GM23338 (cell line): Measurements from ENCODE around the gene FGD3. TPM values are rescaled to one million over a fixed set of nuclear protein-coding genes. Genes with fewer than 3 reads are reported as not detected.

Source experiments
- ATAC-seq: fragments of 200-7000 bp; cut with Tn5 transposase; 3 replicates; pipeline ENCODE4 v1.9.1; 2020
- DNase-seq: peaks from one replicate; pipeline ENCODE4 v3.0.0-alpha.2; 2015; ENCODE audit warnings: low spot score
- H2AFZ ChIP-seq: fragments of 200-600 bp; sonication (generic); 2 replicates; pipeline ENCODE4 v1.8.0; 2016; ENCODE audit warnings: antibody characterized with exemption, mild to moderate bottlenecking, moderate library complexity
- H3F3A ChIP-seq: fragments of 200-600 bp; sonication (generic); replicated peaks from 2 replicates; pipeline ENCODE4 v1.8.0; 2017; ENCODE audit warnings: antibody characterized with exemption, mixed run types, low read depth
- H3K27ac ChIP-seq: fragments of 200-600 bp; sonication (generic); 2 replicates; pipeline ENCODE4 v1.6.1; 2016; ENCODE audit warnings: low read depth
- H3K27me3 ChIP-seq: fragments of 200-600 bp; sonication (generic); 2 replicates; pipeline ENCODE4 v1.8.0; 2016; ENCODE audit warnings: mild to moderate bottlenecking, mixed run types, moderate library complexity; ENCODE audit not compliant: insufficient read depth
- H3K36me3 ChIP-seq: fragments of 200-600 bp; sonication (generic); 2 replicates; pipeline ENCODE4 v1.8.0; 2016; ENCODE audit warnings: mild to moderate bottlenecking; ENCODE audit not compliant: insufficient read depth
- H3K4me1 ChIP-seq: fragments of 200-600 bp; sonication (generic); 2 replicates; pipeline ENCODE4 v1.8.0; 2016; ENCODE audit warnings: mild to moderate bottlenecking, moderate library complexity; ENCODE audit not compliant: insufficient read depth
- H3K4me2 ChIP-seq: fragments of 200-600 bp; sonication (generic); 2 replicates; pipeline ENCODE4 v1.7.1; 2017; ENCODE audit warnings: mixed run types
- H3K4me3 ChIP-seq: fragments of 200-600 bp; sonication (generic); 2 replicates; pipeline ENCODE4 v1.6.1; 2016; ENCODE audit warnings: mixed run types
- H3K79me2 ChIP-seq: fragments of 200-600 bp; sonication (generic); replicated peaks from 2 replicates; pipeline ENCODE4 v1.8.0; 2017; ENCODE audit warnings: mild to moderate bottlenecking; ENCODE audit not compliant: insufficient read depth
- H3K9me2 ChIP-seq: fragments of 200-600 bp; sonication (generic); 2 replicates; pipeline ENCODE4 v1.8.0; 2017; ENCODE audit not compliant: insufficient read depth
- H4K20me1 ChIP-seq: fragments of 200-600 bp; sonication (generic); replicated peaks from 2 replicates; pipeline ENCODE4 v1.8.0; 2017; ENCODE audit warnings: mild to moderate bottlenecking; ENCODE audit not compliant: insufficient read depth
- H3K27ac Mint-ChIP-seq: 2 replicates; pipeline ENCODE4 v1.8.0; 2020; ENCODE audit warnings: inconsistent platforms, mild to moderate bottlenecking, moderate library complexity, mixed read lengths
- H3K27me3 Mint-ChIP-seq: 3 replicates; pipeline ENCODE4 v1.8.0; 2022; ENCODE audit warnings: low read depth, mild to moderate bottlenecking, moderate library complexity, mixed read lengths, inconsistent platforms; ENCODE audit not compliant: insufficient read depth, poor library complexity
- H3K36me3 Mint-ChIP-seq: 3 replicates; pipeline ENCODE4 v1.8.0; 2021; ENCODE audit warnings: low read depth, mild to moderate bottlenecking, inconsistent platforms, moderate library complexity, mixed read lengths
- H3K4me1 Mint-ChIP-seq: 3 replicates; pipeline ENCODE4 v1.8.0; 2020; ENCODE audit warnings: mild to moderate bottlenecking, inconsistent platforms, mixed read lengths
- H3K4me3 Mint-ChIP-seq: 3 replicates; pipeline ENCODE4 v1.8.0; 2021; ENCODE audit warnings: moderate library complexity, mild to moderate bottlenecking, inconsistent platforms, mixed read lengths
- H3K9me3 Mint-ChIP-seq: 3 replicates; pipeline ENCODE4 v1.8.0; 2020; ENCODE audit warnings: moderate library complexity, mild to moderate bottlenecking, inconsistent platforms, mixed read lengths
- CREB1 ChIP-seq: fragments of 250-450 bp; sonication (Bioruptor Pico); IDR thresholded peaks from 2 replicates; pipeline ENCODE4 v1.5.0; 2020; ENCODE audit warnings: low read depth, mild to moderate bottlenecking, moderate library complexity
- CTCF ChIP-seq, 2 experiments: fragments of 200-600 bp in 1 of 2; sonication (generic) in 1 of 2; conservative IDR thresholded peaks; 2 replicates each; pipeline versions ENCODE4 v1.5.1 to v1.6.1; 2016 to 2017; ENCODE audit warnings: antibody characterized with exemption in 2 of 2, low read depth in 2 of 2, mild to moderate bottlenecking in 2 of 2, moderate library complexity in 1 of 2
- ETS1 ChIP-seq: IDR thresholded peaks from 2 replicates; pipeline ENCODE4 v1.6.1; 2016; ENCODE audit warnings: antibody characterized with exemption
- EZH2 ChIP-seq: fragments of 200-600 bp; sonication (generic); IDR thresholded peaks from one replicate; pipeline ENCODE4 v1.8.0; 2017; ENCODE audit warnings: antibody characterized with exemption, mild to moderate bottlenecking, low read depth; ENCODE audit not compliant: unreplicated experiment
- EZH2phosphoT487 ChIP-seq: fragments of 200-600 bp; sonication (generic); IDR thresholded peaks from one replicate; pipeline ENCODE4 v1.8.1; 2018; ENCODE audit warnings: antibody characterized with exemption; ENCODE audit not compliant: unreplicated experiment
- JUNB ChIP-seq: IDR thresholded peaks from one replicate; pipeline ENCODE4 v1.6.1; 2016; ENCODE audit warnings: antibody characterized with exemption; ENCODE audit not compliant: unreplicated experiment
- NANOG ChIP-seq: IDR thresholded peaks from 2 replicates; pipeline ENCODE4 v1.6.1; 2016; ENCODE audit warnings: antibody characterized with exemption, borderline replicate concordance
- POLR2AphosphoS5 ChIP-seq: IDR thresholded peaks from 2 replicates; pipeline ENCODE4 v1.6.1; 2016; ENCODE audit warnings: antibody characterized with exemption, low read depth
- REST ChIP-seq: IDR thresholded peaks from one replicate; pipeline ENCODE4 v1.6.1; 2018; ENCODE audit warnings: antibody characterized with exemption; ENCODE audit not compliant: unreplicated experiment
- STAT1 ChIP-seq: IDR thresholded peaks from one replicate; pipeline ENCODE4 v1.6.1; 2016; ENCODE audit warnings: antibody characterized with exemption; ENCODE audit not compliant: unreplicated experiment
- ZNF114 ChIP-seq: fragments of 250-450 bp; sonication (Bioruptor Pico); IDR thresholded peaks from 2 replicates; pipeline ENCODE4 v1.5.0; 2020; ENCODE audit warnings: mild to moderate bottlenecking, moderate library complexity
- ZNF331 ChIP-seq: fragments of 250-450 bp; sonication (Bioruptor Pico); IDR thresholded peaks from 2 replicates; pipeline ENCODE4 v1.5.0; 2020; ENCODE audit warnings: low read depth, mild to moderate bottlenecking, moderate library complexity
- ZNF462 ChIP-seq: fragments of 250-450 bp; sonication (Bioruptor Pico); IDR thresholded peaks from 2 replicates; pipeline ENCODE4 v1.5.0; 2020; ENCODE audit warnings: mild to moderate bottlenecking, moderate library complexity
- polyA plus RNA-seq: library from polyadenylated mRNA; unstranded; fragments of >200 nt; fragmentation: Nextera tagmentation; extraction: Ambion mirVana; gene quantifications from 2 replicates; pipeline ENCODE4 v1.2.1, GENCODE V29; 2016
- total RNA-seq: library from RNA; depleted of rRNA; stranded (reverse); fragments of >200 nt; shearing (Covaris generic); gene quantifications from 2 replicates; pipeline ENCODE4 v1.2.3, GENCODE V29; 2014

Gene FGD3
- total and polyA plus RNA-seq, 2 experiments from 2014 or later: 0.95 to 1.7 TPM

GRCh38 chr9:93050231-93050630 is 102.9 kb downstream of the FGD3 start:
- no peak overlapping the region for H3K27ac Mint-ChIP-seq
- no peak overlapping the region for H3K4me3 Mint-ChIP-seq
- no peak overlapping the region for H2AFZ ChIP-seq

More at GRCh38 chr9:93050231-93050630, 102.9 kb downstream of the FGD3 start:
- H3K9me2 ChIP-seq: no peaks in the 10 kb centered on the region
- H3K36me3 ChIP-seq: no peaks in the 10 kb centered on the region
- H3K79me2 ChIP-seq: no peaks in the 10 kb centered on the region
- H3K27ac ChIP-seq: no peak overlapping the region
- TF ChIP-seq EZH2 (no peak), ZNF331 (CRISPR knock-in tag) (no peak), REST (no peak), POLR2AphosphoS5 (no peak), CREB1 (no peak), ZNF462 (CRISPR knock-in tag) (no peak), EZH2phosphoT487 (no peak), STAT1 (no peak), CTCF (conservative IDR thresholded peaks at IDR 0.05; ENCODE audit: low read depth in 2 of 2) (no peak), NANOG (no peak), ZNF114 (no peak), ETS1 (no peak), JUNB (no peak)
- H3K4me1 Mint-ChIP-seq: peaks cover 12% of the 10 kb centered on the region
- no peak overlapping the region for H3K4me3 ChIP-seq
- no peaks in the 10 kb centered on the region for H3F3A ChIP-seq
- ATAC-seq: no peak
- H3K27me3 ChIP-seq: no peaks in the 10 kb centered on the region
- DNase-seq: no peak
- H3K9me3 Mint-ChIP-seq: peaks cover 5% of the 10 kb centered on the region; the same call in 2 of the 3 replicates
- H3K4me2 ChIP-seq: no peak overlapping the region
- peaks cover 16% of the 10 kb centered on the region for H3K4me1 ChIP-seq
- no peaks in the 10 kb centered on the region for H3K36me3 Mint-ChIP-seq
- peaks cover 9% of the 10 kb centered on the region for H3K27me3 Mint-ChIP-seq
- no peaks in the 10 kb centered on the region for H4K20me1 ChIP-seq
